ENCODE data around the gene TANGO2.

DNA sequence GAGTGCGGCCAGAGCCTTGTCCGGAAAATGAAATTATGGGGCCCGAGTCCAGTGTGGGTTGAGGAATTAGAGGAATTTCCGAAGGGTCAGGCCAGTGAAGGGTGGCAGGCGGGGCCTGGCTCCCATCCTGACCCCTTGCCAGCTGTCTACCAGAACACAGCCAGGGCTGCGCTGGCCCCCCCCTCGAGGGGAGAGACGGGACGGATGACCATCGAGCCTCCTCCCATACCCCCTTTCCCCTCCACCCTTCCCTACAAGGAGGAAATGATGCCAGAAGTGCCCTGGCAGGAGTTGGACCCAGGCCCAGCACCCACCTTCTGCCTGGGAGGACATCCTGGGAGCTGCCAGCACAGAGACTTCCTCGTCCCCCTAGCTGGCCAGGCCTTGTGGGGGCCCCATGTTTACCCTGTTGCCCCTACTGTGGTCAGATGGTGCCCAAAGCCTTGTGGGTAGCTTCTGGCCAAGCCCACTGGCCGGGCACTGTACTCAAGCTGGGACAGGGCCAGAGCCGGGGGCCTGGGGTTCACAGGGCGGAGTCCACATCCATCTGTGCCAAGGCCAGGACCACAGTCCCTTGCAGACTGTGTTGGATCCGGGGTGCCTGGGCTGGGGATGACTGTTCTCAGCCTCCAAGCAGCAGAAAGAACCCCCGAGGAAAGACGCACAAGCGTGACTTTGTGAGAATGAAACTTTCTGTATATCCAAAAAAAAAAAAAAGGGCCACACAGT lies 25.1 kb upstream of the TANGO2 start:
- TF ChIP-seq TAF1 (IDR thresholded peaks at IDR 0.05; ENCODE audit: low read depth) (no peak), EP300 (IDR thresholded peaks at IDR 0.05; ENCODE audit: borderline replicate concordance) (no peak), FOXM1 (IDR thresholded peaks at IDR 0.05; ENCODE audit: borderline replicate concordance, low read depth) (no peak), TCF12 (IDR thresholded peaks at IDR 0.05; ENCODE audit: low read depth) (no peak), CREB1 (IDR thresholded peaks at IDR 0.05; ENCODE audit: low read depth) (no peak), YY1 (IDR thresholded peaks at IDR 0.05; ENCODE audit: low read depth) (no peak), RAD21 (IDR thresholded peaks at IDR 0.05; ENCODE audit: low read depth) (no peak)
- TF ChIP-seq, protein P1, sequence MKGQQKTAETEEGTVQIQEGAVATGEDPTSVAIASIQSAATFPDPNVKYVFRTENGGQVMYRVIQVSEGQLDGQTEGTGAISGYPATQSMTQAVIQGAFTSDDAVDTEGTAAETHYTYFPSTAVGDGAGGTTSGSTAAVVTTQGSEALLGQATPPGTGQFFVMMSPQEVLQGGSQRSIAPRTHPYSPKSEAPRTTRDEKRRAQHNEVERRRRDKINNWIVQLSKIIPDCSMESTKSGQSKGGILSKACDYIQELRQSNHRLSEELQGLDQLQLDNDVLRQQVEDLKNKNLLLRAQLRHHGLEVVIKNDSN (IDR thresholded peaks at IDR 0.05) = no peak
- TF ChIP-seq, protein P2, sequence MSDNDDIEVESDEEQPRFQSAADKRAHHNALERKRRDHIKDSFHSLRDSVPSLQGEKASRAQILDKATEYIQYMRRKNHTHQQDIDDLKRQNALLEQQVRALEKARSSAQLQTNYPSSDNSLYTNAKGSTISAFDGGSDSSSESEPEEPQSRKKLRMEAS (IDR thresholded peaks at IDR 0.05) = no peak
- TF ChIP-seq, protein P3, sequence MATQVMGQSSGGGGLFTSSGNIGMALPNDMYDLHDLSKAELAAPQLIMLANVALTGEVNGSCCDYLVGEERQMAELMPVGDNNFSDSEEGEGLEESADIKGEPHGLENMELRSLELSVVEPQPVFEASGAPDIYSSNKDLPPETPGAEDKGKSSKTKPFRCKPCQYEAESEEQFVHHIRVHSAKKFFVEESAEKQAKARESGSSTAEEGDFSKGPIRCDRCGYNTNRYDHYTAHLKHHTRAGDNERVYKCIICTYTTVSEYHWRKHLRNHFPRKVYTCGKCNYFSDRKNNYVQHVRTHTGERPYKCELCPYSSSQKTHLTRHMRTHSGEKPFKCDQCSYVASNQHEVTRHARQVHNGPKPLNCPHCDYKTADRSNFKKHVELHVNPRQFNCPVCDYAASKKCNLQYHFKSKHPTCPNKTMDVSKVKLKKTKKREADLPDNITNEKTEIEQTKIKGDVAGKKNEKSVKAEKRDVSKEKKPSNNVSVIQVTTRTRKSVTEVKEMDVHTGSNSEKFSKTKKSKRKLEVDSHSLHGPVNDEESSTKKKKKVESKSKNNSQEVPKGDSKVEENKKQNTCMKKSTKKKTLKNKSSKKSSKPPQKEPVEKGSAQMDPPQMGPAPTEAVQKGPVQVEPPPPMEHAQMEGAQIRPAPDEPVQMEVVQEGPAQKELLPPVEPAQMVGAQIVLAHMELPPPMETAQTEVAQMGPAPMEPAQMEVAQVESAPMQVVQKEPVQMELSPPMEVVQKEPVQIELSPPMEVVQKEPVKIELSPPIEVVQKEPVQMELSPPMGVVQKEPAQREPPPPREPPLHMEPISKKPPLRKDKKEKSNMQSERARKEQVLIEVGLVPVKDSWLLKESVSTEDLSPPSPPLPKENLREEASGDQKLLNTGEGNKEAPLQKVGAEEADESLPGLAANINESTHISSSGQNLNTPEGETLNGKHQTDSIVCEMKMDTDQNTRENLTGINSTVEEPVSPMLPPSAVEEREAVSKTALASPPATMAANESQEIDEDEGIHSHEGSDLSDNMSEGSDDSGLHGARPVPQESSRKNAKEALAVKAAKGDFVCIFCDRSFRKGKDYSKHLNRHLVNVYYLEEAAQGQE (IDR thresholded peaks at IDR 0.05; ENCODE audit: low read depth) = no peak
